HepG2 (cell line): Measurements from ENCODE around the gene CRAT. TPM values are rescaled to one million over a fixed set of nuclear protein-coding genes. Genes with fewer than 3 reads are reported as not detected.

Source experiments
- ATAC-seq: fragments of 200-7000 bp; cut with Tn5 transposase; 3 replicates; pipeline ENCODE4 v1.9.1; 2020; ENCODE audit warnings: mild to moderate bottlenecking, moderate library complexity
- BruUV-seq: library from RNA; stranded (reverse); fragments of 400-500 nt; replicated peaks from 2 replicates; lab custom pipeline; 2021; lab: Mats Ljungman, UMichigan
- CTCF ChIA-PET: fragments of 300-600 bp; formaldehyde crosslinking; extraction: SDS; loops from one replicate; lab custom pipeline; 2021; ENCODE audit warnings: low total read pairs, inconsistent platforms, low intra/inter-chr PET ratio; lab: Yijun Ruan, JAX
- POLR2A ChIA-PET: fragments of 350-600 bp; sonication (Branson Sonifier 250); formaldehyde crosslinking; loops from one replicate; lab custom pipeline; 2020; ENCODE audit warnings: antibody characterized with exemption, inconsistent platforms; lab: Yijun Ruan, JAX
- DNase-seq: peaks from one replicate; pipeline ENCODE4 v3.0.0-alpha.2; 2015; ENCODE audit warnings: low spot score
- FAIRE-seq: peaks from 3 replicates; lab custom pipeline; 2011; peaks lifted over from hg19 to GRCh38; lab: Jason Lieb, UNC
- H2AFZ ChIP-seq: one replicate; pipeline ENCODE4 v1.6.1; 2011; ENCODE audit warnings: low read length, inconsistent platforms
- H3K27ac ChIP-seq: fragments of 300-600 bp; 3 replicates; pipeline ENCODE4 v1.8.0; 2011; ENCODE audit warnings: mixed run types, mild to moderate bottlenecking, mixed read lengths, low read length, inconsistent platforms; ENCODE audit not compliant: insufficient read depth; ENCODE audit errors: extremely low read length
- H3K27me3 ChIP-seq, 2 experiments: fragments of 200-600 bp in 1 of 2; 2 replicates in 1 of 2; 3 replicates in 1 of 2; pipeline versions ENCODE4 v1.6.0 to v1.8.0; 2011; ENCODE audit warnings: low read length in 2 of 2, mild to moderate bottlenecking in 2 of 2, moderate library complexity in 2 of 2, inconsistent platforms in 1 of 2; ENCODE audit not compliant: insufficient read depth in 2 of 2, control insufficient read depth in 1 of 2
- H3K36me3 ChIP-seq, 2 experiments: fragments of 200-600 bp in 1 of 2; replicated peaks in 1 of 2; 2 replicates in 1 of 2; 3 replicates in 1 of 2; pipeline versions ENCODE4 v1.5.1 to v1.8.0; 2011; ENCODE audit warnings: low read length in 2 of 2, inconsistent platforms in 1 of 2; ENCODE audit not compliant: insufficient read depth in 2 of 2, control insufficient read depth in 1 of 2
- H3K4me1 ChIP-seq: 2 replicates; pipeline ENCODE4 v1.5.1; 2012; ENCODE audit warnings: low read length, inconsistent platforms; ENCODE audit not compliant: insufficient read depth
- H3K4me2 ChIP-seq: 2 replicates; pipeline ENCODE4 v1.6.0; 2011; ENCODE audit warnings: low read depth, low read length, inconsistent platforms
- H3K4me3 ChIP-seq, 3 experiments: fragments of 200-600 bp in 1 of 3; sonication (generic), shearing (Covaris generic) in 1 of 3; replicated peaks in 1 of 3; 2 replicates each; pipeline ENCODE4 v1.5.1; 2011 to 2016; ENCODE audit warnings: low read length in 3 of 3, inconsistent platforms in 2 of 3, low read depth in 2 of 3, mild to moderate bottlenecking in 2 of 3, control low read depth in 1 of 3, mixed read lengths in 1 of 3; ENCODE audit not compliant: insufficient read depth in 1 of 3
- H3K79me2 ChIP-seq: one replicate; pipeline ENCODE4 v1.6.1; 2011; ENCODE audit warnings: low read length, inconsistent platforms; ENCODE audit not compliant: insufficient read depth
- H3K9ac ChIP-seq: 2 replicates; pipeline ENCODE4 v1.6.0; 2011; ENCODE audit warnings: mild to moderate bottlenecking, low read depth, low read length, inconsistent platforms; ENCODE audit not compliant: insufficient read depth
- H3K9me3 ChIP-seq: 2 replicates; pipeline ENCODE4 v1.5.1; 2012; ENCODE audit warnings: mild to moderate bottlenecking, low read length
- H4K20me1 ChIP-seq: 2 replicates; pipeline ENCODE4 v1.6.0; 2011; ENCODE audit warnings: inconsistent platforms, mild to moderate bottlenecking, low read length, moderate library complexity; ENCODE audit not compliant: insufficient read depth
- AGO2 ChIP-seq: fragments of 200-400 bp; formaldehyde crosslinking; optimal IDR thresholded peaks from 2 replicates; pipeline ENCODE3; 2017; ENCODE audit warnings: mild to moderate bottlenecking, low read depth, low read length, moderate library complexity
- REL ChIP-seq: sonication (generic); formaldehyde crosslinking; conservative IDR thresholded peaks from 2 replicates; pipeline ENCODE4 v1.8.0; 2022; ENCODE audit warnings: mild to moderate bottlenecking, missing genetic modification reagents, moderate library complexity
- WGBS: methylation state at CpG from one replicate; pipeline ENCODE4 v1.1.6; 2017; ENCODE audit warnings: low lambda C conversion rate; 5-methylcytosine and 5-hydroxymethylcytosine counted together
- in situ Hi-C: cut with HindIII; loops from 2 replicates; pipeline ENCODE4 v1.10.0; 2017; ENCODE audit warnings: low pct_unique_long_range_greater_than_20kb; ENCODE audit not compliant: extremely low pct_ligation_motif_present
- intact Hi-C: fragments of 100-400 bp; cut with micrococcal nuclease; formaldehyde crosslinking; loops from one replicate; pipeline ENCODE4 v1.10.0; 2022; ENCODE audit not compliant: unreplicated experiment
- polyA plus RNA-seq, 8 experiments: library from polyadenylated mRNA; depleted of rRNA in 3 of 8; stranded (reverse) in 7 of 8; unstranded in 1 of 8; fragments of >200 nt; fragmentation: Illumina TruSeq in 4 of 8; extraction: Trizol in 4 of 8; gene quantifications; 2 replicates each; pipeline versions ENCODE4 v1.2.1 to v1.2.3, GENCODE V29; 2011 to 2016; ENCODE audit warnings: low read depth in 4 of 8, missing spikeins in 1 of 8, mixed read lengths in 1 of 8; ENCODE audit not compliant: insufficient read depth in 1 of 8
- total RNA-seq, 5 experiments: library from RNA; depleted of rRNA; stranded (reverse); fragments of >200 nt; fragmentation: Illumina TruSeq; extraction: Trizol; gene quantifications; 2 replicates each; pipeline ENCODE4 v1.2.3, GENCODE V29; 2016; ENCODE audit warnings: low read depth in 1 of 5
- TF ChIP-seq, protein P1 (sequence below): IDR thresholded peaks from 2 replicates; pipeline ENCODE4 v1.6.1; 2012; ENCODE audit warnings: low read depth, low read length, improper control_type of control experiment

CRAT gene
- total and polyA plus RNA-seq, 2 of the 13 experiments (the other 11 are each of a cell fraction or from before 2014, with no cell fraction given) = 26.1 to 26.6 TPM

GRCh38 chr9:129068990-129069861, 41.4 kb downstream of the CRAT start:
- peaks cover 3 to 19% of the 10 kb centered on the region in 2 experiments; a peak in 4 of 5 replicates for H3K36me3 ChIP-seq
- no peak overlapping the region for H2AFZ ChIP-seq
- ATAC-seq (no peak), DNase-seq (no peak), FAIRE-seq (no peak)
- CTCF ChIA-PET = no interaction called here
- intact Hi-C loops = no loop called here
- no peaks in the 10 kb centered on the region for H3K79me2 ChIP-seq
- no peak overlapping the region for H3K9ac ChIP-seq
- H3K9me3 ChIP-seq = no peaks in the 10 kb centered on the region
- TF ChIP-seq, protein P1, sequence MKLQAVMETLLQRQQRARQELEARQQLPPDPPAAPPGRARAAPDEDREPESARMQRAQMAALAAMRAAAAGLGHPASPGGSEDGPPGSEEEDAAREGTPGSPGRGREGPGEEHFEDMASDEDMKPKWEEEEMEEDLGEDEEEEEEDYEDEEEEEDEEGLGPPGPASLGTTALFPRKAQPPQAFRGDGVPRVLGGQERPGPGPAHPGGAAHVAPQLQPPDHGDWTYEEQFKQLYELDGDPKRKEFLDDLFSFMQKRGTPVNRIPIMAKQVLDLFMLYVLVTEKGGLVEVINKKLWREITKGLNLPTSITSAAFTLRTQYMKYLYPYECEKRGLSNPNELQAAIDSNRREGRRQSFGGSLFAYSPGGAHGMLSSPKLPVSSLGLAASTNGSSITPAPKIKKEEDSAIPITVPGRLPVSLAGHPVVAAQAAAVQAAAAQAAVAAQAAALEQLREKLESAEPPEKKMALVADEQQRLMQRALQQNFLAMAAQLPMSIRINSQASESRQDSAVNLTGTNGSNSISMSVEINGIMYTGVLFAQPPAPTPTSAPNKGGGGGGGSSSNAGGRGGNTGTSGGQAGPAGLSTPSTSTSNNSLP = no peak
- peak; percentile 26 for TF ChIP-seq AGO2
- H3K4me1 ChIP-seq = peaks cover 15% of the 10 kb centered on the region
- no TSS peak for BruUV-seq
- H4K20me1 ChIP-seq = no peaks in the 10 kb centered on the region
- H3K4me2 ChIP-seq = no peak overlapping the region
- no peaks in the 10 kb centered on the region for H3K27me3 ChIP-seq
- H3K27ac ChIP-seq = no peak overlapping the region
- in situ Hi-C loops = no loop called here
- 100% methylated on average over 4 of the region's 31 CpGs for WGBS
- H3K4me3 ChIP-seq = no peak overlapping the region
- POLR2A ChIA-PET = interaction anchor here (0.9 kb wide), 1 partner anchor 12 kb away, joined by 3 read pairs; the partner anchor contains the start of gene DOLPP1

GRCh38 chr9:129068110-129068509, 42.5 kb downstream of the CRAT start:
- Histone ChIP-seq H3K9ac (no peak overlapping the region), H3K27me3 (no peaks in the 10 kb centered on the region), H4K20me1 (no peaks in the 10 kb centered on the region), H3K4me2 (no peak overlapping the region), H3K27ac (no peak overlapping the region), H3K79me2 (no peaks in the 10 kb centered on the region), H3K4me3 (no peak overlapping the region), H3K9me3 (no peaks in the 10 kb centered on the region), H3K4me1 (peaks cover 15% of the 10 kb centered on the region)
- DNase-seq = no peak
- no peak for ATAC-seq
- WGBS = 93% methylated on average over 4 of the region's 19 CpGs
- in situ Hi-C loops = no loop called here
- BruUV-seq = no TSS peak
- no peak for FAIRE-seq
- POLR2A ChIA-PET = interaction anchor here (0.6 kb wide), 1 partner anchor 758 kb away, joined by 3 read pairs; no protein-coding TSS in a partner anchor
- TF ChIP-seq REL (CRISPR knock-in tag) = no peak
- TF ChIP-seq AGO2 = peak; percentile 25
- TF ChIP-seq, all 625 proteins: peak for 1
- Histone ChIP-seq H2AFZ (no peak overlapping the region), H3K36me3 (peaks cover 4 to 19% of the 10 kb centered on the region in 2 experiments; a peak in 4 of 5 replicates)
- CTCF ChIA-PET = no interaction called here
- intact Hi-C loops = no loop called here
